ENCODE measurements around the gene PDGFD. TPM values are rescaled to one million over a fixed set of nuclear protein-coding genes. Genes with fewer than 3 reads are reported as not detected.

The PDGFD gene
- total RNA-seq, 2 experiments from 2014 or later = 0.20 TPM; not detected in 1

- no peak overlapping the region for H3K4me3 Mint-ChIP-seq
- POLR2A ChIA-PET = no interaction called here
Observed at GRCh38 chr11:103883291-103883690, 280.7 kb downstream of the PDGFD start.

GRCh38 chr11:103881584-103881983, 282.4 kb downstream of the PDGFD start:
- DNase-seq = no peak
- H3K27ac Mint-ChIP-seq = no peak overlapping the region
- H3K36me3 Mint-ChIP-seq (ENCODE audit: low read depth) = no peaks in the 10 kb centered on the region
- CTCF ChIA-PET = no interaction called here
- no peak for ATAC-seq
- intact Hi-C loops (cut with micrococcal nuclease) = no loop called here
- POLR2A ChIA-PET = no interaction called here
- H3K4me3 Mint-ChIP-seq = no peak overlapping the region
- no peaks in the 10 kb centered on the region for H3K27me3 Mint-ChIP-seq
- no peaks in the 10 kb centered on the region for H3K9me3 Mint-ChIP-seq
- TF ChIP-seq CTCF (IDR thresholded peaks at IDR 0.05) = no peak
- no peaks in the 10 kb centered on the region for H3K4me1 Mint-ChIP-seq (ENCODE audit: low read depth)

More at GRCh38 chr11:103883291-103883690, 280.7 kb downstream of the PDGFD start:
- ATAC-seq (no peak), DNase-seq (no peak)
- Mint-ChIP-seq H3K27ac (no peak overlapping the region), H3K27me3 (no peaks in the 10 kb centered on the region), H3K36me3 (ENCODE audit: low read depth) (no peaks in the 10 kb centered on the region), H3K4me1 (ENCODE audit: low read depth) (no peaks in the 10 kb centered on the region), H3K9me3 (no peaks in the 10 kb centered on the region)
- intact Hi-C loops (cut with micrococcal nuclease) = no loop called here
- CTCF ChIA-PET = no interaction called here
- no peak for TF ChIP-seq CTCF (IDR thresholded peaks at IDR 0.05)

- H3K36me3 Mint-ChIP-seq (ENCODE audit: low read depth) = no peaks in the 10 kb centered on the region
- CTCF ChIA-PET = no interaction called here
Observed at GRCh38 chr11:103880968-103881367, 283.0 kb downstream of the PDGFD start.

GRCh38 chr11:103878646-103879045, 285.3 kb downstream of the PDGFD start:
- H3K4me3 Mint-ChIP-seq = no peak overlapping the region
- CTCF ChIA-PET = no interaction called here
- no peaks in the 10 kb centered on the region for H3K4me1 Mint-ChIP-seq (ENCODE audit: low read depth)
- intact Hi-C loops (cut with micrococcal nuclease) = no loop called here
- H3K36me3 Mint-ChIP-seq (ENCODE audit: low read depth) = no peaks in the 10 kb centered on the region
- no peaks in the 10 kb centered on the region for H3K9me3 Mint-ChIP-seq
- DNase-seq (no peak), ATAC-seq (no peak)
- POLR2A ChIA-PET = no interaction called here
- TF ChIP-seq CTCF (IDR thresholded peaks at IDR 0.05) = no peak
- no peaks in the 10 kb centered on the region for H3K27me3 Mint-ChIP-seq
- H3K27ac Mint-ChIP-seq = no peak overlapping the region

More at GRCh38 chr11:103880968-103881367, 283.0 kb downstream of the PDGFD start:
- Mint-ChIP-seq H3K27me3 (no peaks in the 10 kb centered on the region), H3K4me1 (ENCODE audit: low read depth) (no peaks in the 10 kb centered on the region), H3K27ac (no peak overlapping the region), H3K4me3 (no peak overlapping the region), H3K9me3 (no peaks in the 10 kb centered on the region)
- DNase-seq (no peak), ATAC-seq (no peak)
- POLR2A ChIA-PET = no interaction called here
- TF ChIP-seq CTCF (IDR thresholded peaks at IDR 0.05) = no peak
- intact Hi-C loops (cut with micrococcal nuclease) = no loop called here

GRCh38 chr11:103877221-103877620, 286.7 kb downstream of the PDGFD start:
- H3K4me1 Mint-ChIP-seq (ENCODE audit: low read depth) = no peaks in the 10 kb centered on the region
- no peak for TF ChIP-seq CTCF (IDR thresholded peaks at IDR 0.05)
- H3K36me3 Mint-ChIP-seq (ENCODE audit: low read depth) = no peaks in the 10 kb centered on the region
- H3K4me3 Mint-ChIP-seq = no peak overlapping the region
- no peaks in the 10 kb centered on the region for H3K27me3 Mint-ChIP-seq
- no peaks in the 10 kb centered on the region for H3K9me3 Mint-ChIP-seq
- ChIA-PET POLR2A (no interaction called here), CTCF (no interaction called here)
- intact Hi-C loops (cut with micrococcal nuclease) = no loop called here
- no peak for DNase-seq
- no peak for ATAC-seq
- no peak overlapping the region for H3K27ac Mint-ChIP-seq
